Neural progenitor cell (in vitro differentiated cells): Measurements from ENCODE around the gene GPD2.

Experiments used
- CTCF ChIP-seq: fragments of 200-600 bp; sonication (generic); IDR thresholded peaks from 2 replicates; pipeline ENCODE4 v1.5.1; 2017; ENCODE audit warnings: antibody characterized with exemption, mild to moderate bottlenecking
- EZH2 ChIP-seq: fragments of 200-600 bp; sonication (generic); IDR thresholded peaks from 2 replicates; pipeline ENCODE4 v1.6.1; 2017; ENCODE audit warnings: antibody characterized with exemption, mild to moderate bottlenecking, moderate library complexity
- EZH2phosphoT487 ChIP-seq: fragments of 200-600 bp; sonication (generic); IDR thresholded peaks from 2 replicates; pipeline ENCODE4 v1.6.1; 2017; ENCODE audit warnings: antibody characterized with exemption

DNA sequence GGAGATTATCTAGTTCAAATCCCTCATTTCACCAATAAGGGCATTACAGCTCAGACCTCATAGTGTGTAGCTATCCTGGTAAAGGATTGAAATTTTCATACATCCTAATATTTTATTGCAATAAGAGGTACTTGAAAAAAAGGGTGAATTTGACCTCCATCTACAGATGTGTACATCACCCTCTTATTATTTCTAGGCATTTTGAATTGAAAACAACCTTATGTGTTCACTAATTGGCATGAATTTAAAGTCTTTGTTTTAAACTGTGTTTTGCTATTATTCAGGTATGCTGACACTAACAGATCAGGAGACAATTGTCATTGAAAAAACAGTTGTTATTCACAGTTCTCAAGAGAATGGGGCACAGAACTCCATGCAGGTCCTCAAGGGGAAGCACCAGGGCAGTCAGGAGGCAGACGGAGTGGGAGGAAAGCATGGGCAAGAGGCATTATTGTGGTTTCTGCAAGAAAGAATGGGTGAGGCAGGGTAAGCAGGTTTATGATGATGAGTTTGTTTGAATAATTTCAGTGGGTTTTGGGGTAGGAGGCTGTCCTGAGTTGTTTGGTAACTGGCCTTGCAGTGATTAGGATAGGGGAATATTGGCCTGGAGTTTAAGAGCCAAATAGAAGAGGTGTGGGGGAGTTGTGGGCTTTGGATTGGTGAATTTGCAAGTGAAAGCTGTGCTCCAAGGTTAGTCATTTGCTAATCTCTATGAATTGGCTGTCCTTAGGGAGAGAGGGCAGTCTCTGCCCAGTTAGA lies 194.6 kb downstream of the GPD2 start:
- no peak for TF ChIP-seq CTCF
- no peak for TF ChIP-seq EZH2phosphoT487
- no peak for TF ChIP-seq EZH2
